Prostate gland (tissue), 2 donors: ENCODE data around the gene ELP1. TPM values are rescaled to one million over a fixed set of nuclear protein-coding genes. Genes with fewer than 3 reads are reported as not detected.
"Not testable (repeated sequence)": the region's sequence is repeated elsewhere in the genome, so short reads cannot be mapped to it uniquely, and the experiment has no call there.

Experiments
- DNase-seq: peaks from one replicate; pipeline ENCODE4 v3.0.0-alpha.2; 2019; ENCODE audit warnings: low spot score
- H3K27ac ChIP-seq, 2 donors: fragments of 200-600 bp; sonication (generic); 2 replicates each; pipeline ENCODE4 v1.5.1; 2017 to 2019
- H3K27me3 ChIP-seq: fragments of 200-600 bp; sonication (generic); replicated peaks from 2 replicates; pipeline ENCODE4 v1.5.1; 2019; ENCODE audit not compliant: insufficient read depth
- H3K36me3 ChIP-seq, 2 donors: fragments of 200-600 bp; sonication (generic); 1 replicate in 1 of 2; 2 replicates in 1 of 2; pipeline versions ENCODE4 v1.5.1 to v1.8.1; 2017 to 2019
- H3K4me1 ChIP-seq: fragments of 200-600 bp; sonication (generic); replicated peaks from 2 replicates; pipeline ENCODE4 v1.5.1; 2019
- H3K4me3 ChIP-seq, 2 donors: fragments of 200-600 bp; sonication (generic); 2 replicates each; pipeline ENCODE4 v1.5.1; 2017 to 2019
- H3K9me3 ChIP-seq: fragments of 200-600 bp; sonication (generic); 2 replicates; pipeline ENCODE4 v1.5.1; 2017
- CTCF ChIP-seq, 4 experiments: fragments of 200-600 bp in 2 of 4; fragments of 450-650 bp in 2 of 4; sonication (generic) in 2 of 4; IDR thresholded peaks; 1 replicate in 3 of 4; 2 replicates in 1 of 4; pipeline ENCODE4 v1.5.1; 2016 to 2019; ENCODE audit warnings: antibody characterized with exemption in 4 of 4, mild to moderate bottlenecking in 2 of 4, moderate library complexity in 2 of 4
- POLR2A ChIP-seq: fragments of 450-650 bp; IDR thresholded peaks from one replicate; pipeline ENCODE4 v1.6.1; 2016; ENCODE audit warnings: antibody characterized with exemption, mild to moderate bottlenecking
- POLR2AphosphoS5 ChIP-seq: sonication (generic); formaldehyde crosslinking; IDR thresholded peaks from one replicate; pipeline ENCODE4 v1.6.1; 2017; ENCODE audit warnings: antibody characterized with exemption
- WGBS: methylation state at CpG from one replicate; pipeline ENCODE4 v1.1.5; 2018; 5-methylcytosine and 5-hydroxymethylcytosine counted together
- intact Hi-C: fragments of 100-400 bp; cut with DNase I; formaldehyde crosslinking; loops from one replicate; pipeline ENCODE4 v1.14.2; 2022
- total RNA-seq, 2 donors: library from RNA; depleted of rRNA; stranded (reverse); fragments of >200 nt; gene quantifications; one replicate each; pipeline ENCODE4 v1.1.0, GENCODE V29; 2016

Gene ELP1
- total RNA-seq, 2 donors from 2014 or later, result 18.4 to 30.3 TPM

DNA sequence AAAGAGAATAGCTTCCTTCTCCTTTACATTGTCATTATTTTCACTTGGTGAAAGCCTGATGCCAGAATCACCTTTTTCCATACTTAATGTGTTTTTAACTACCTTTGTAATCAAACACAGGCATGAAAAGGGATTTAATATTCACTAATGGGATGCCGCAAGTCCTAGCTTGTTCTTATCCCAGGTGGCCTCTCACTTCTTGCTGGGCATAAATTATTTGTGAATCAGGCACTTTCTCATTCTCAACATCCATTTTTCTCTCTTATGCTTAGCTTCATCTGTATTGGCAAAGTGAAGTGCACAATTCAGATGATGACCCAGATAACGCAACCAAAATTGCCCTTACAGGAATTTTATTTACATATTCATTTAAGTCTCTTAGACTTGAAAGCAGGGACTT is 89.1 kb downstream of the ELP1 start:
- no peaks in the 10 kb centered on the region for H3K27me3 ChIP-seq
- H3K27ac ChIP-seq, result no peak overlapping the region
- 35% methylated on average over 2 of the region's 2 CpGs for WGBS
- no peaks in the 10 kb centered on the region for H3K4me1 ChIP-seq
- no peaks in the 10 kb centered on the region for H3K36me3 ChIP-seq
- H3K4me3 ChIP-seq, result no peak overlapping the region
- no peak for TF ChIP-seq POLR2A
- TF ChIP-seq POLR2AphosphoS5, result no peak
- no peak for TF ChIP-seq CTCF (IDR thresholded peaks at IDR 0.05)
- H3K9me3 ChIP-seq, result no peaks in the 10 kb centered on the region
- intact Hi-C loops, result no loop called here
- DNase-seq, result no peak

GRCh38 chr9:108844391-108844790 is 89.5 kb downstream of the ELP1 start:
- intact Hi-C loops, result no loop called here
- DNase-seq, result no peak
- 52% methylated on average over 2 of the region's 2 CpGs for WGBS
- Histone ChIP-seq H3K4me3 (no peak overlapping the region), H3K27me3 (no peaks in the 10 kb centered on the region), H3K36me3 (no peaks in the 10 kb centered on the region), H3K27ac (no peak overlapping the region), H3K9me3 (no peaks in the 10 kb centered on the region), H3K4me1 (no peaks in the 10 kb centered on the region)
- TF ChIP-seq POLR2AphosphoS5 (no peak), POLR2A (no peak), CTCF (IDR thresholded peaks at IDR 0.05) (no peak)

DNA sequence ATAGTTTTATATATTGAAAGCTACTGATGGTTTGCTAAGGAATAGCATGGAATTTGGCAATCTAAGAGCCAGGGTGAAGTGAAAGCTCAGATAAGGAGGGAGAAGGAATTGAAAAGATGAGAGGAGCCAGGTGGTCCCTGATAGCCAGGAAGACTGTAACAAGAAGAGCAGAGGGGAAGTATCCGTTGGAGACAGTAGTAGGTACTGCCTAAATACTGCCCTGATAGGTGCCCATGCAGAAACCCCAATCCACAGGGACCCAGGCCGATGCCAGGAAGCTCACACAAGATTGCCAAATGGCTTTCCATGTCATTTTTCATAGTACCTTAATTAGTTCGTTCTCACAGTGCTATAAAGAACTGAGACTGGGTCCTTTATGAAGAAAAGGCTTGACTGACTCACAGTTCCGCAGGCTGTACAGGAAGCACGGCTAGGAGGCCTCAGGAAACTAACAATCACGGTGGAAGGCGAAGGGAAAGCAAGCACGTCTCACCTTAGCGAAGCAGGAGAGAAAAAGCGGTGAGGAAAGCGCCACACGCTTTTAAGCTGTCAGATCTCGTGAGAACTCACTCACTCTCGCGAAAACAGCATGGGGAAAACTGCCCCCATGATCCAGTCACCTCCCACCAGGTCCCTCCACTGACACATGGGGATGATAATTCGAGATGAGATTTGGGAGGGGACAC is 91.2 kb downstream of the ELP1 start:
- H3K27me3 ChIP-seq, result no peaks in the 10 kb centered on the region
- H3K4me3 ChIP-seq, result no peak overlapping the region
- H3K4me1 ChIP-seq, result no peaks in the 10 kb centered on the region
- H3K36me3 ChIP-seq, result no peaks in the 10 kb centered on the region
- intact Hi-C loops, result no loop called here
- H3K9me3 ChIP-seq, result no peaks in the 10 kb centered on the region
- DNase-seq, result no peak
- WGBS, result 78% methylated on average over 16 of the region's 16 CpGs
- TF ChIP-seq POLR2A (no peak), CTCF (IDR thresholded peaks at IDR 0.05) (no peak), POLR2AphosphoS5 (no peak)
- H3K27ac ChIP-seq, result no peak overlapping the region

DNA sequence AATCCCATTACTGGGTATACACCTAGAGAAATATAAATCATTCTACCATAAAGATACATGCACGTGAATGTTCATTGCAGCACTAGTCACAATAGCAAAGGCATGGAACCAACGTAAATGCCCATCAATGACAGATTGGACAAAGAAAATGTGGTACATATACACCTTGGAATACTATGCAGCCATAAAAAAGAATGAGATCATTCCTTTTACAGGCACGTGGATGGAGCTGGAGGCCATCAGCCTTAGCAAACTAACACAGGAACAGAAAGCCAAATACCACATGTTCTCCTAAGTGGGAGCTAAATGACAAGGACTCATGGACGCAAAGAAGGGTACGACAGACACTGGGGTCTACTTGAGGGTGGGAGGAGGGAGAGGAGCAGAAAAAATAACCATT is 94.4 kb downstream of the ELP1 start:
- H3K27ac ChIP-seq, DNase-seq, intact Hi-C loops, H3K36me3 ChIP-seq, H3K27me3 ChIP-seq, H3K9me3 ChIP-seq, H3K4me1 ChIP-seq, H3K4me3 ChIP-seq: not testable (repeated sequence)
- 89% methylated on average over 5 of the region's 5 CpGs for WGBS

DNA sequence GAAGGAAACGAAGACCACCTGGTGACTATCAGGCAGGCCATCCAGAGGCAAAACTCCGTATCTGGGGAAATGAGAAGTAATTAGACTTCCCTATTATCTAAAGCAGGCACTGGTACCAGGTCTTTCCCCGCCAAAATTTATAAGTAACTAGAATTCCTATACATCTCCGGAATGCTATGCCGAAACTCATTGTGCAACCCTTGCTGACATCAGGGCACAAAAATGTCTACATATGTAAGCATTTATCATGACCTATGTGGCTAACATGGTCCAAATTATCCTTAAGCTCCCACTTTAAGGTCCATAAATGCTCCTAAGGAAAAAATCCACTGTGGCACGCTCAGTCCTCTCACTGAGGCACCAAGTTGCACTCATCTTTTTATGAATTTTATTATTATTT is 95.9 kb downstream of the ELP1 start:
- Histone ChIP-seq H3K9me3 (no peaks in the 10 kb centered on the region), H3K27ac (no peak overlapping the region), H3K27me3 (no peaks in the 10 kb centered on the region), H3K36me3 (no peaks in the 10 kb centered on the region), H3K4me1 (no peaks in the 10 kb centered on the region), H3K4me3 (no peak overlapping the region)
- no peak for DNase-seq
- intact Hi-C loops, result no loop called here
- WGBS, result 95% methylated on average over 6 of the region's 6 CpGs
- TF ChIP-seq CTCF (IDR thresholded peaks at IDR 0.05), result no peak
- TF ChIP-seq POLR2A, result no peak
